SU-DHL-6 (cell line): ENCODE measurements around the gene SAMD10.

Source experiments
- H2AFZ ChIP-seq: fragments of 200-600 bp; sonication (generic); 2 replicates; pipeline ENCODE4 v1.6.1; 2014; ENCODE audit warnings: low read depth, mild to moderate bottlenecking, moderate library complexity, mixed read lengths, antibody characterized with exemption, low read length; ENCODE audit not compliant: severe bottlenecking
- H3F3A ChIP-seq: fragments of 200-600 bp; shearing (Covaris generic); 2 replicates; pipeline ENCODE4 v1.6.0; 2016; ENCODE audit warnings: antibody characterized with exemption, mild to moderate bottlenecking; ENCODE audit not compliant: insufficient read depth
- H3K27ac ChIP-seq: fragments of 200-600 bp; sonication (generic); 2 replicates; pipeline ENCODE4 v1.5.1; 2016; ENCODE audit warnings: low read depth, mild to moderate bottlenecking, low read length, moderate library complexity, mixed read lengths
- H3K27me3 ChIP-seq: fragments of 200-600 bp; sonication (generic), shearing (Covaris generic); 2 replicates; pipeline ENCODE4 v1.6.0; 2014; ENCODE audit warnings: mild to moderate bottlenecking, low read length
- H3K36me3 ChIP-seq: fragments of 200-600 bp; sonication (generic); 2 replicates; pipeline ENCODE4 v1.6.1; 2014; ENCODE audit warnings: mild to moderate bottlenecking, low read length, mixed read lengths
- H3K4me2 ChIP-seq: fragments of 300-600, 200-600 bp; shearing (Covaris generic), sonication (generic); 2 replicates; pipeline ENCODE4 v1.6.0; 2014; ENCODE audit warnings: low read length, low read depth, mild to moderate bottlenecking; ENCODE audit not compliant: poor library complexity, severe bottlenecking
- H3K4me3 ChIP-seq: fragments of 200-600 bp; sonication (generic); 2 replicates; pipeline ENCODE4 v1.5.1; 2014; ENCODE audit warnings: antibody characterized with exemption, low read length, mild to moderate bottlenecking, mixed read lengths; ENCODE audit not compliant: insufficient read depth, poor library complexity, severe bottlenecking
- H3K79me2 ChIP-seq: fragments of 200-600 bp; sonication (generic); 2 replicates; pipeline ENCODE4 v1.6.1; 2014; ENCODE audit warnings: mild to moderate bottlenecking, low read length, moderate library complexity; ENCODE audit not compliant: insufficient read depth
- H3K9ac ChIP-seq: fragments of 200-600 bp; sonication (generic); 2 replicates; pipeline ENCODE4 v1.7.0; 2014; ENCODE audit warnings: mild to moderate bottlenecking, low read length
- H3K9me2 ChIP-seq: fragments of 200-600 bp; sonication (generic); replicated peaks from 2 replicates; pipeline ENCODE4 v1.6.1; 2014; ENCODE audit warnings: low read length; ENCODE audit not compliant: insufficient read depth
- H3K9me3 ChIP-seq: fragments of 200-600 bp; sonication (generic); 2 replicates; pipeline ENCODE4 v1.6.1; 2014; ENCODE audit warnings: low read length, mixed read lengths; ENCODE audit not compliant: insufficient read depth
- H4K20me1 ChIP-seq: fragments of 200-600 bp; sonication (generic); 2 replicates; pipeline ENCODE4 v1.6.1; 2014; ENCODE audit warnings: low read depth, mild to moderate bottlenecking, antibody characterized with exemption, low read length, moderate library complexity, mixed read lengths
- EZH2phosphoT487 ChIP-seq: fragments of 200-600 bp; sonication (generic), shearing (Covaris generic); conservative IDR thresholded peaks from 2 replicates; pipeline ENCODE4 v1.6.1; 2018; ENCODE audit warnings: mild to moderate bottlenecking, antibody characterized with exemption, low read length, moderate library complexity, mixed read lengths
- TF ChIP-seq, protein P1 (sequence below): fragments of 200-600 bp; sonication (generic); IDR thresholded peaks from one replicate; pipeline ENCODE4 v1.5.1; 2017; ENCODE audit warnings: antibody characterized with exemption, mild to moderate bottlenecking, low read length, moderate library complexity; ENCODE audit not compliant: insufficient read depth, poor library complexity, severe bottlenecking

The SAMD10 gene

GRCh38 chr20:63982937-63983336 lies 3.5 kb upstream of the SAMD10 start:
- no peak for TF ChIP-seq EZH2phosphoT487
- TF ChIP-seq, protein P1, sequence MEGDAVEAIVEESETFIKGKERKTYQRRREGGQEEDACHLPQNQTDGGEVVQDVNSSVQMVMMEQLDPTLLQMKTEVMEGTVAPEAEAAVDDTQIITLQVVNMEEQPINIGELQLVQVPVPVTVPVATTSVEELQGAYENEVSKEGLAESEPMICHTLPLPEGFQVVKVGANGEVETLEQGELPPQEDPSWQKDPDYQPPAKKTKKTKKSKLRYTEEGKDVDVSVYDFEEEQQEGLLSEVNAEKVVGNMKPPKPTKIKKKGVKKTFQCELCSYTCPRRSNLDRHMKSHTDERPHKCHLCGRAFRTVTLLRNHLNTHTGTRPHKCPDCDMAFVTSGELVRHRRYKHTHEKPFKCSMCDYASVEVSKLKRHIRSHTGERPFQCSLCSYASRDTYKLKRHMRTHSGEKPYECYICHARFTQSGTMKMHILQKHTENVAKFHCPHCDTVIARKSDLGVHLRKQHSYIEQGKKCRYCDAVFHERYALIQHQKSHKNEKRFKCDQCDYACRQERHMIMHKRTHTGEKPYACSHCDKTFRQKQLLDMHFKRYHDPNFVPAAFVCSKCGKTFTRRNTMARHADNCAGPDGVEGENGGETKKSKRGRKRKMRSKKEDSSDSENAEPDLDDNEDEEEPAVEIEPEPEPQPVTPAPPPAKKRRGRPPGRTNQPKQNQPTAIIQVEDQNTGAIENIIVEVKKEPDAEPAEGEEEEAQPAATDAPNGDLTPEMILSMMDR: no peak
- Histone ChIP-seq H3K9me2 (no peaks in the 10 kb centered on the region), H3K4me2 (no peak overlapping the region), H3K79me2 (peaks cover 22% of the 10 kb centered on the region), H3K9ac (no peak overlapping the region), H4K20me1 (no peaks in the 10 kb centered on the region), H3K27ac (no peak overlapping the region), H3K36me3 (peaks cover 7% of the 10 kb centered on the region; the same call in 1 of the 2 replicates), H3F3A (peaks cover 18% of the 10 kb centered on the region), H3K9me3 (no peaks in the 10 kb centered on the region), H2AFZ (no peak overlapping the region), H3K4me3 (no peak overlapping the region), H3K27me3 (no peaks in the 10 kb centered on the region)

DNA sequence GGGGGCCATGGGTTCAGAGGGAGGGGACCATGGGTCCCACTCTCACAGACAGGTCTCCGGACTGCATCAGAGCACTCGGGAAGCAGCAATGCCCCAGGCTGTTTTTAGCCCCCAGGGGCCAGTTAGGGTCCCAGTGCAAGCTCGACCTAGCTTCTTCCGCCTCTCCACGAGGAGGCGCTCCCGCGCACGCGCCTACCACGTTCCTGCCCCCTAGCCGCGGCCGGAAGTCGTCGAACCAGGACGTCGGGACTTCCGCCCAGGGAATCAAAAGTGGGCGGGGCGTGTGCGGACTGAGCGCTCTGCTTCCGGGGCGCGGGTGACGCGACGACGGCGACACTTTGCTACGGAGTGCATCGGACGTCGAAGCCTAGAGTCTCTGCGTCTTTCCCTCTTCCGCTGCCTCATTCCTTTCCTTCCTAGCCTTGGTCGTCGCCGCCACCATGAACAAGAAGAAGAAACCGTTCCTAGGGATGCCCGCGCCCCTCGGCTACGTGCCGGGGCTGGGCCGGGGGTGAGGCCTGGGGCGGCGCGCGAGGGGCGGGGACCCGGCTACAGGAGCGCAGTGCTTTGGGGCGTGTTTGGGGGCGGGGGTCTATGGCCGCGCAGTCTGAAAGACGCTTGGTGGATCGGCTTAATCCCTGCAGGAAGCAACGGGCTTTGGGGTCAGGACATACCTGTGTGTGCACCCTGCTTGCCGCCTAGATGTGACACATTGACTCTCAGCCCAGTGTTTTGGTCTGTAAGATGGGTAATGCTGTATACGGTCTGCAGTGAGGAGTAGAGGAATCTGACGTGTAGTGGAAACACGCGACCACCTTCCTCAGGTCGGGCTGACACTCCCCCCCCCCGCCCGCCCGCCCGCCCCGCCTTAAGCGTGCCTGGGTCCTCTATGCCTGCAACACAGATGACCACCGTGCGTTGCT lies 1.6 kb upstream of the SAMD10 start, which contains the start of gene PRPF6:
Gene PRPF6, plus strand, starts transcription at position 327 of the 923 bp plus-strand sequence. Its CDS starts 114 bp downstream, at position 441.
- no peak for TF ChIP-seq EZH2phosphoT487
- TF ChIP-seq, protein P1: peak; percentile 83
- Histone ChIP-seq H3K9me2 (no peaks in the 10 kb centered on the region), H3K79me2 (peaks cover 22% of the 10 kb centered on the region), H3K27ac (peak within 1 kb of the TSS; percentile 87), H3F3A (peaks cover 19% of the 10 kb centered on the region), H3K27me3 (no peaks in the 10 kb centered on the region), H3K4me3 (peak within 1 kb of the TSS; percentile 99), H3K9ac (peak within 1 kb of the TSS; percentile 89), H3K9me3 (no peaks in the 10 kb centered on the region), H2AFZ (peak within 1 kb of the TSS; percentile 60), H3K36me3 (peaks cover 7% of the 10 kb centered on the region; the same call in 1 of the 2 replicates), H3K4me2 (peak within 1 kb of the TSS; percentile 70), H4K20me1 (no peaks in the 10 kb centered on the region)

DNA sequence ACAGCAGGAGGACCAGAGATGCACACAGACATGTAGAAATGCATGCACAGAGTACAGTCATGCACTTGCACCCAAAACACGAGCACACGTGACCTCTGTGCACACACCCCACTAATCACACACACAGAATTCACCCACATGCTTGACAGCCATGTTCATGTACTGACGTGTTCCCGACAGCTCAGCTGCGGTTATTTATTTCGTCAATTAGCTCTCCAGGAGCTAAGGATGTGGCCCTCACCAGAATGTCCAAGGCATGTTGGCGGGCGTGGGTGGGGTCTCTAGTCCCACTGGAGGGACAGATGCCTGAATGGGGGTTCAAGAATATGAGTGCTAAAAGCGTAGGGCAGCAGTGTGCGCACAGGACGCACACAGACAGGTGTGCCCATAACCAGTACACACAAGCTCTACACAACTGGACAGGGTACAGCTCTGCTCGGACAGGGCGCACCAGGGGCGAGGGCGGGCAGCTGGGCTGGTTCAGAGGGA lies 919 bp upstream of the SAMD10 start:
- Histone ChIP-seq H3K9ac (peak overlapping the region; percentile 89), H3K9me3 (no peaks in the 10 kb centered on the region), H4K20me1 (no peaks in the 10 kb centered on the region), H3K4me3 (peak overlapping the region; percentile 85), H3K27ac (peak overlapping the region; percentile 87), H3K9me2 (no peaks in the 10 kb centered on the region), H3K36me3 (peaks cover 7% of the 10 kb centered on the region; the same call in 1 of the 2 replicates), H3K79me2 (peaks cover 22% of the 10 kb centered on the region), H3K27me3 (no peaks in the 10 kb centered on the region), H3F3A (peaks cover 19% of the 10 kb centered on the region), H3K4me2 (peak overlapping the region; percentile 70), H2AFZ (peak overlapping the region; percentile 37)
- TF ChIP-seq, protein P1: no peak
- no peak for TF ChIP-seq EZH2phosphoT487
